Activated naive CD8-positive, alpha-beta T cell treated with anti-CD3 and anti-CD28 coated beads for 36 hours (primary cell): Measurements from ENCODE around the gene GAS2L2. TPM values are rescaled to one million over a fixed set of nuclear protein-coding genes. Genes with fewer than 3 reads are reported as not detected.
"Not testable (repeated sequence)": the region's sequence is repeated elsewhere in the genome, so short reads cannot be mapped to it uniquely, and the experiment has no call there.

ENCODE experiments used
- DNase-seq: peaks from one replicate; pipeline ENCODE4 v3.0.0; 2021
- H3K27ac Mint-ChIP-seq: one replicate; pipeline ENCODE4 v1.8.0; 2022; ENCODE audit warnings: mild to moderate bottlenecking, moderate library complexity, mixed read lengths
- H3K27me3 Mint-ChIP-seq: one replicate; pipeline ENCODE4 v1.8.0; 2022; ENCODE audit warnings: mild to moderate bottlenecking, mixed read lengths
- H3K36me3 Mint-ChIP-seq: one replicate; pipeline ENCODE4 v1.8.0; 2021; ENCODE audit warnings: mild to moderate bottlenecking, mixed read lengths
- H3K4me1 Mint-ChIP-seq: one replicate; pipeline ENCODE4 v1.8.0; 2021; ENCODE audit warnings: mixed read lengths
- H3K4me3 Mint-ChIP-seq: one replicate; pipeline ENCODE4 v1.8.0; 2022; ENCODE audit warnings: mild to moderate bottlenecking, moderate library complexity, mixed read lengths
- H3K9me3 Mint-ChIP-seq: one replicate; pipeline ENCODE4 v1.8.0; 2022; ENCODE audit warnings: mixed read lengths
- total RNA-seq, 2 experiments: library from RNA; stranded (reverse); gene quantifications; one replicate each; pipeline ENCODE4 v1.2.3, GENCODE V29; 2021

Gene GAS2L2
- total RNA-seq, 2 experiments from 2014 or later: 0.40 to 0.43 TPM

- DNase-seq: no peak
- Mint-ChIP-seq H3K27ac (no peak overlapping the region), H3K9me3 (no peaks in the 10 kb centered on the region), H3K27me3 (no peaks in the 10 kb centered on the region), H3K4me1 (peaks cover 17% of the 10 kb centered on the region), H3K4me3 (no peak overlapping the region), H3K36me3 (peaks cover 15% of the 10 kb centered on the region)
These were observed 42.1 kb downstream of the GAS2L2 start for GRCh38 chr17:35710950-35711349.

DNA sequence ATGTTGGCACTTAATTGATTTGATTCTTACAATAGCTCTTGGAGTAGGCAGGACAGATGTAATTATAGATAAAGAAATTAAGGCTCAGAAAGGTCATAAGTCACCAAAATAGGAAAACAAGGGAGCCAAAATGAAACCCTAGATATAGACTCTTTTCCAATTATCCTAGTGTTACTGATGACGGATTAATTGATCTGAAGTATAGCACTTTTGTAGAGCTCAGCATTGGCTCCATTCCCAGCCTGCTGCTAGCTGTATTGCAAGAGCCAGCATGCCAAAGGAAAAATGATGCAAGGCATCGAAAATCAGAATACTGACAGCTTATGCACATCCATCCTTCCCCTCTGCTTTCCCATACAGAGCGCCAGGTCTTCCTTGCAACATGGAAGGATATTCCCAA is 43.2 kb downstream of the GAS2L2 start:
- no peak overlapping the region for H3K4me3 Mint-ChIP-seq
- no peaks in the 10 kb centered on the region for H3K27me3 Mint-ChIP-seq
- no peak for DNase-seq
- H3K9me3 Mint-ChIP-seq: no peaks in the 10 kb centered on the region
- H3K36me3 Mint-ChIP-seq: peaks cover 15% of the 10 kb centered on the region
- no peak overlapping the region for H3K27ac Mint-ChIP-seq
- H3K4me1 Mint-ChIP-seq: peaks cover 17% of the 10 kb centered on the region

- peaks cover 17% of the 10 kb centered on the region for H3K4me1 Mint-ChIP-seq
These were observed 44.1 kb downstream of the GAS2L2 start for GRCh38 chr17:35708951-35709350.

GRCh38 chr17:35708149-35708548 is 44.9 kb downstream of the GAS2L2 start:
- Mint-ChIP-seq H3K27ac (no peak overlapping the region), H3K27me3 (no peaks in the 10 kb centered on the region), H3K4me3 (no peak overlapping the region), H3K36me3 (peaks cover 22% of the 10 kb centered on the region), H3K9me3 (no peaks in the 10 kb centered on the region), H3K4me1 (peaks cover 17% of the 10 kb centered on the region)
- DNase-seq: no peak

More at GRCh38 chr17:35708951-35709350, 44.1 kb downstream of the GAS2L2 start:
- no peaks in the 10 kb centered on the region for H3K9me3 Mint-ChIP-seq
- H3K27ac Mint-ChIP-seq: no peak overlapping the region
- DNase-seq: no peak
- peaks cover 19% of the 10 kb centered on the region for H3K36me3 Mint-ChIP-seq
- H3K4me3 Mint-ChIP-seq: no peak overlapping the region
- H3K27me3 Mint-ChIP-seq: no peaks in the 10 kb centered on the region

- no peaks in the 10 kb centered on the region for H3K9me3 Mint-ChIP-seq
- H3K4me1 Mint-ChIP-seq: peaks cover 15% of the 10 kb centered on the region
- no peak overlapping the region for H3K4me3 Mint-ChIP-seq
- H3K36me3 Mint-ChIP-seq: peaks cover 33% of the 10 kb centered on the region
- H3K27me3 Mint-ChIP-seq: no peaks in the 10 kb centered on the region
- DNase-seq: no peak
- peak overlapping the region; percentile 4 for H3K27ac Mint-ChIP-seq
These were observed 47.3 kb downstream of the GAS2L2 start for GRCh38 chr17:35705705-35706104.

- no peaks in the 10 kb centered on the region for H3K9me3 Mint-ChIP-seq
- H3K27ac Mint-ChIP-seq: no peak overlapping the region
- peaks cover 30% of the 10 kb centered on the region for H3K36me3 Mint-ChIP-seq
- H3K27me3 Mint-ChIP-seq: no peaks in the 10 kb centered on the region
- DNase-seq: no peak
- peaks cover 15% of the 10 kb centered on the region for H3K4me1 Mint-ChIP-seq
- H3K4me3 Mint-ChIP-seq: no peak overlapping the region
These were observed 47.8 kb downstream of the GAS2L2 start for GRCh38 chr17:35705230-35705629.

GRCh38 chr17:35703308-35703707 is 49.7 kb downstream of the GAS2L2 start:
- H3K9me3 Mint-ChIP-seq, H3K27ac Mint-ChIP-seq, DNase-seq, H3K4me3 Mint-ChIP-seq, H3K27me3 Mint-ChIP-seq: not testable (repeated sequence)
- peaks cover 28% of the 10 kb centered on the region for H3K36me3 Mint-ChIP-seq
- H3K4me1 Mint-ChIP-seq: peaks cover 11% of the 10 kb centered on the region

- no peak for DNase-seq
- Mint-ChIP-seq H3K27me3 (no peaks in the 10 kb centered on the region), H3K9me3 (no peaks in the 10 kb centered on the region), H3K27ac (no peak overlapping the region), H3K4me1 (peaks cover 4% of the 10 kb centered on the region), H3K36me3 (peaks cover 25% of the 10 kb centered on the region), H3K4me3 (no peak overlapping the region)
These were observed 51.5 kb downstream of the GAS2L2 start for GRCh38 chr17:35701491-35701890.

DNA sequence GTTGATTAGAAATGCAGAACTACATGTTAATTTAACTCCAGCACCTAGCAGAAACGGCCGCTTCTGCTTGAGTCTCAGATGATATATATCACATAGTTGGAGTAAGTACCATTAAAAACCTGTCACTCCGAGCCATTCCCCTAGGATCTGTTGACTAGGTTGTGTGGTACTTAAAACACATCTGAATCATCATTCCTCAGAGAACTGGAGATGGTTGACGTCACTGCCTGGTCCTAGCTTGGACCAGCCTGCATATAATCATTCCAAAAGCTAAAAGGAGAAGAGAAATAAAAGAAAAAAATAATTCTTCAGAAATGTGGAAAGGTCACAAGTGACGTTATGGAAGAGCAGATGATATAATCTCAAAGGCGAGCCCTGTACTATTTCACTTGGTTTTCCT is 52.9 kb downstream of the GAS2L2 start:
- Mint-ChIP-seq H3K9me3 (no peaks in the 10 kb centered on the region), H3K27ac (no peak overlapping the region), H3K36me3 (peaks cover 31% of the 10 kb centered on the region), H3K27me3 (no peaks in the 10 kb centered on the region), H3K4me3 (no peak overlapping the region), H3K4me1 (peaks cover 4% of the 10 kb centered on the region)
- DNase-seq: no peak

DNA sequence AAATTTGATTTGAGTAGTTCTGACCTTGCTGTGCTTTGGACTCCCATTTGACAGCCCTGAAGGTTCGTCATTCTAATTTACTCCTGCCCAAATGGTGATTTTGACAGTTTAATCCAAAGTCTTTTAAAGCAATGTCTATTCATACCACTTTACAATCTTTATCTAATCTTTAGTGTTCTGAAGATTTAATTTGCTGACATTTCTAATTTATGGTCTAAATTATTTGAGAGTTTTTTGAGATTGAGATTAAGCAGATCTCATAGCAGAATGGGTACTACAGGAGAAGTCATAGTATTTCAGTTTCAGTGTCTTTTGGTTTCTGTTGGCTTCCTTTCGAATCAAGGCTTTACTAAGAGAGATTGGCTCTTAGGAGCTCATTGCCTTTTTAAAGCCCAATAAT is 54.2 kb downstream of the GAS2L2 start:
- Mint-ChIP-seq H3K9me3 (no peaks in the 10 kb centered on the region), H3K4me1 (peaks cover 4% of the 10 kb centered on the region), H3K36me3 (peaks cover 28% of the 10 kb centered on the region), H3K4me3 (no peak overlapping the region), H3K27me3 (no peaks in the 10 kb centered on the region), H3K27ac (no peak overlapping the region)
- DNase-seq: no peak

DNA sequence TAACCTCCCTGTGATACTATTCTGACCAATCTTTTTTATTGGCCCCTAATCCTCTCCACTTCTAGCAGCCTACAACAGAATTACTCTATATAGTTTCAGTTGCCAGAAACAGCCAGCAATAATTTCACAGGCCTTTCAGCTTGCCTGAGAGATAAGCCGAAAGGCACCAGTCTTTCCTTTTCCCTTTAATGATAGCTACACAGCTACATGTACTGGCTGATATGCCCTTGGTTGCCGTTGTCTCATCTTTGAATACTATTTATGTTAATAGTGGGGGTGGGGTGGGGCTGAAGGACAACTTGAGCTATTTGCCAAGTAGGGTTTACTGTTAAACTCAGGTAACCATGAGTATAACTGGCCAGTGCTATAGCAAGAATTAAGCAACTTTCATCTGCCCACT is 57.4 kb downstream of the GAS2L2 start:
- no peak overlapping the region for H3K4me3 Mint-ChIP-seq
- no peak for DNase-seq

DNA sequence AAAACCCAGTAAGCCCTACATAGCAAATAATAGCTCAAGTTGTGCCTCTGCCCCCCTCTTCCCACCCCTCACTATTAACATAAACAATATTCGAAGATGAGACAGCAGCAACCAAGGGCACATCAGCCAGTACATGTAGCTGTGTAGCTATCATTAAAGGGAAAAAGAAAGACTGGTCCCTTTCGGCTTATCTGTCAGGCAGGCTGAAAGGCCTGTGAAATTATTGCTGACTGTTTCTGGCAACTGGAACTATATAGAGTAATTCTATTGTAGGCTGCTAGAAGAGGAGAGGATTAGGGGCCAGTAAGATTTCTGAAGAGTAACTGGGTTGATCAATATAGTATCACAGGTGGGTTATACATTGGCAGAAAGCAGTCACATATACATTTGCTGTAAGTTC is 58.1 kb downstream of the GAS2L2 start:
- Mint-ChIP-seq H3K27ac (no peak overlapping the region), H3K36me3 (peaks cover 15% of the 10 kb centered on the region), H3K4me3 (no peak overlapping the region), H3K4me1 (peaks cover 2% of the 10 kb centered on the region), H3K27me3 (no peaks in the 10 kb centered on the region), H3K9me3 (no peaks in the 10 kb centered on the region)
- no peak for DNase-seq

More for the DNA sequence above, 57.4 kb downstream of the GAS2L2 start:
- no peak overlapping the region for H3K27ac Mint-ChIP-seq
- peaks cover 2% of the 10 kb centered on the region for H3K4me1 Mint-ChIP-seq
- no peaks in the 10 kb centered on the region for H3K27me3 Mint-ChIP-seq
- H3K9me3 Mint-ChIP-seq: no peaks in the 10 kb centered on the region
- H3K36me3 Mint-ChIP-seq: peaks cover 11% of the 10 kb centered on the region

Other genes with a start within 250 kb of the GAS2L2 start
- 10 to 100 TPM; 32.6 to 35.9 TPM for gene SLFN12L, start 215.6 kb downstream of the GAS2L2 start, total RNA-seq
- gene SLFN14, start 192.4 kb downstream of the GAS2L2 start, total RNA-seq: under 1 TPM; 0.10 to 0.14 TPM
- gene PEX12, start 174.7 kb downstream of the GAS2L2 start, total RNA-seq: 1 to 10 TPM; 6.6 to 6.9 TPM
- gene AP2B1, start 165.9 kb downstream of the GAS2L2 start, total RNA-seq: 100 to 1,000 TPM; 147 to 150 TPM
- 1 to 10 TPM; 2.5 to 2.6 TPM for gene RASL10B, start 21.6 kb downstream of the GAS2L2 start, total RNA-seq
- gene C17orf50, start 7.6 kb upstream of the GAS2L2 start, total RNA-seq: not detected
- gene MMP28, start 42.4 kb upstream of the GAS2L2 start, total RNA-seq: under 1 TPM; 0.21 to 0.50 TPM
- 100 to 1,000 TPM; 306 to 317 TPM for gene TAF15, start 56.2 kb upstream of the GAS2L2 start, total RNA-seq
- under 1 TPM in 1 of 2 experiments, not detected in 1; 0.18 TPM for gene HEATR9, start 115.7 kb upstream of the GAS2L2 start, total RNA-seq
- 10 to 100 TPM; 16.4 to 18.1 TPM for gene CCL5, start 127.1 kb upstream of the GAS2L2 start, total RNA-seq
- 1 to 10 TPM; 4.3 to 5.6 TPM for gene RDM1, start 177.5 kb upstream of the GAS2L2 start, total RNA-seq
- gene LYZL6, start 190.5 kb upstream of the GAS2L2 start, total RNA-seq: not detected
- gene CCL16, start 228.3 kb upstream of the GAS2L2 start, total RNA-seq: not detected
- gene CCL14, start 233.5 kb upstream of the GAS2L2 start, total RNA-seq: not detected
- gene CCL15, start 248.3 kb upstream of the GAS2L2 start, total RNA-seq: not detected